ENCODE measurements around the gene DCAF12.

The DCAF12 gene

GRCh38 chr9:34037626-34038025 is 88.9 kb downstream of the DCAF12 start:
- TF ChIP-seq CTCF (IDR thresholded peaks at IDR 0.05), result no peak

GRCh38 chr9:34036625-34037024 is 89.9 kb downstream of the DCAF12 start:
- TF ChIP-seq CTCF (IDR thresholded peaks at IDR 0.05), result no peak
